K562 (cell line): ENCODE results near the gene ZBTB9. TPM values are rescaled to one million over a fixed set of nuclear protein-coding genes. Genes with fewer than 3 reads are reported as not detected.

Source experiments
- E2F4 ChIP-seq: sonication (generic); formaldehyde crosslinking; IDR thresholded peaks from 2 replicates; pipeline ENCODE4 v1.8.0; 2022; ENCODE audit warnings: mild to moderate bottlenecking, low read depth, missing genetic modification reagents
- FIP1L1 ChIP-seq: fragments of 200-400 bp; formaldehyde crosslinking; IDR thresholded peaks from 2 replicates; pipeline ENCODE4 v1.6.1; 2018; ENCODE audit warnings: mild to moderate bottlenecking, low read depth, low read length; ENCODE audit not compliant: poor library complexity, severe bottlenecking
- NFE2 ChIP-seq: IDR thresholded peaks from 2 replicates; pipeline ENCODE4 v1.6.1; 2014; ENCODE audit warnings: antibody characterized with exemption, low read depth
- NFIC ChIP-seq: fragments of 450-650 bp; IDR thresholded peaks from 2 replicates; pipeline ENCODE4 v1.6.1; 2017; ENCODE audit warnings: mild to moderate bottlenecking, inconsistent platforms
- SIX5 ChIP-seq, 2 experiments: IDR thresholded peaks; 2 replicates each; pipeline ENCODE4 v1.6.1; 2011; ENCODE audit warnings: low read length in 2 of 2, borderline replicate concordance in 1 of 2, low read depth in 1 of 2, mild to moderate bottlenecking in 1 of 2, moderate library complexity in 1 of 2; ENCODE audit not compliant: insufficient read depth in 1 of 2
- TCF7L2 ChIP-seq: fragments of 150-350 bp; IDR thresholded peaks from 2 replicates; pipeline ENCODE4 v1.6.1; 2016; ENCODE audit warnings: low read depth, mild to moderate bottlenecking, low read length, moderate library complexity
- TRIM25 ChIP-seq: fragments of 450-650 bp; IDR thresholded peaks from 2 replicates; pipeline ENCODE4 v1.7.0; 2016; ENCODE audit warnings: borderline replicate concordance
- WHSC1 ChIP-seq: IDR thresholded peaks from one replicate; pipeline ENCODE4 v1.6.1; 2012; ENCODE audit warnings: low read length, control low read depth, inconsistent platforms
- ZC3H4 ChIP-seq: sonication (generic); formaldehyde crosslinking; IDR thresholded peaks from 2 replicates; pipeline ENCODE4 v1.9.0; 2021; ENCODE audit warnings: missing genetic modification reagents, borderline replicate concordance
- ZNF324 ChIP-seq: fragments of 250-450 bp; sonication (Bioruptor Pico); IDR thresholded peaks from 2 replicates; pipeline ENCODE4 v1.4.0; 2020; ENCODE audit warnings: mild to moderate bottlenecking
- ZNF507 ChIP-seq: conservative IDR thresholded peaks from 2 replicates; pipeline ENCODE4 v1.6.1; 2017; ENCODE audit warnings: missing genetic modification characterization, missing compliant biosample characterization
- ZNF551 ChIP-seq: fragments of 250-450 bp; sonication (Bioruptor Pico); IDR thresholded peaks from 2 replicates; pipeline ENCODE4 v1.5.0; 2021; ENCODE audit warnings: mild to moderate bottlenecking, moderate library complexity
- ZNF830 ChIP-seq: fragments of 250-450 bp; sonication (Bioruptor Pico); IDR thresholded peaks from 2 replicates; pipeline ENCODE4 v1.5.0; 2021; ENCODE audit warnings: mild to moderate bottlenecking
- polyA plus RNA-seq, 8 experiments: library from polyadenylated mRNA; depleted of rRNA in 4 of 8; stranded (reverse) in 5 of 8; unstranded in 3 of 8; fragments of >200 nt; fragmentation: Nextera tagmentation in 2 of 8; fragmentation: Illumina TruSeq in 1 of 8; extraction: Ambion mirVana in 2 of 8; extraction: Trizol in 1 of 8; gene quantifications; 2 replicates each; pipeline versions ENCODE4 v1.2.1 to v1.2.3, GENCODE V29; 2011 to 2014; ENCODE audit warnings: inconsistent platforms in 1 of 8, missing spikeins in 1 of 8
- total RNA-seq, 7 experiments: library from RNA; depleted of rRNA in 6 of 7; stranded (reverse); fragments of >200 nt in 6 of 7; fragmentation: Illumina TruSeq in 2 of 7; extraction: Trizol in 2 of 7; gene quantifications; 2 replicates each; pipeline versions ENCODE4 v1.2.1 to v1.2.3, GENCODE V29; 2011 to 2021; ENCODE audit warnings: low replicate concordance in 1 of 7

The ZBTB9 gene
- total and polyA plus RNA-seq, 9 of the 15 experiments (the other 6 are each of a cell fraction or from before 2014, with no cell fraction given) = 1.9 to 19.5 (median 10.4) TPM

GRCh38 chr6:33421344-33421643 is 33.1 kb upstream of the ZBTB9 start (continued):
- TF ChIP-seq ZNF507 (no peak), ZNF324 (CRISPR knock-in tag) (no peak), NFE2 (no peak), E2F4 (no peak), WHSC1 (no peak), ZNF830 (no peak), TRIM25 (0 out of 2 replicates have a peak, but pooled peaks have one; percentile 10), NFIC (no peak), FIP1L1 (no peak), TCF7L2 (no peak), ZC3H4 (CRISPR knock-in tag) (no peak), SIX5 (IDR thresholded peaks at IDR 0.05; ENCODE audit: borderline replicate concordance in 1 of 2, insufficient read depth in 1 of 2, low read depth in 1 of 2, low read length in 2 of 2) (no peak), ZNF551 (CRISPR knock-in tag) (no peak)
